Activated T-cell treated with anti-CD3 and anti-CD28 coated beads, Interleukin-2, amount 50 U/mL, for 24 hours (primary cell): ENCODE measurements around the gene ATP6V1C2.

Experiments used
- DNase-seq: peaks from one replicate; pipeline ENCODE4 v3.0.0-alpha.2; 2020
- H3K27ac Mint-ChIP-seq: 2 replicates; pipeline ENCODE4 v1.8.0; 2020; ENCODE audit warnings: mild to moderate bottlenecking, mixed read lengths
- H3K27me3 Mint-ChIP-seq: 2 replicates; pipeline ENCODE4 v1.8.0; 2020; ENCODE audit warnings: mixed read lengths
- H3K36me3 Mint-ChIP-seq: 2 replicates; pipeline ENCODE4 v1.8.0; 2020; ENCODE audit warnings: low read depth, mixed read lengths
- H3K4me1 Mint-ChIP-seq: 2 replicates; pipeline ENCODE4 v1.8.0; 2020; ENCODE audit warnings: low read depth, mixed read lengths
- H3K4me3 Mint-ChIP-seq: 2 replicates; pipeline ENCODE4 v1.8.0; 2020; ENCODE audit warnings: mild to moderate bottlenecking, moderate library complexity, mixed read lengths
- H3K9me3 Mint-ChIP-seq: 2 replicates; pipeline ENCODE4 v1.8.0; 2020; ENCODE audit warnings: mixed read lengths

The ATP6V1C2 gene

GRCh38 chr2:10712185-10712809, 9.1 kb upstream of the ATP6V1C2 start:
- H3K27ac Mint-ChIP-seq: no peak overlapping the region
- no peaks in the 10 kb centered on the region for H3K36me3 Mint-ChIP-seq
- no peaks in the 10 kb centered on the region for H3K9me3 Mint-ChIP-seq
- DNase-seq: no peak
- peaks cover 5% of the 10 kb centered on the region for H3K4me1 Mint-ChIP-seq
- peaks cover 29% of the 10 kb centered on the region for H3K27me3 Mint-ChIP-seq
- H3K4me3 Mint-ChIP-seq: no peak overlapping the region

- peaks cover 11% of the 10 kb centered on the region for H3K4me1 Mint-ChIP-seq
- no peaks in the 10 kb centered on the region for H3K9me3 Mint-ChIP-seq
- no peak overlapping the region for H3K4me3 Mint-ChIP-seq
- H3K36me3 Mint-ChIP-seq: no peaks in the 10 kb centered on the region
- H3K27ac Mint-ChIP-seq: no peak overlapping the region
- peaks cover 31% of the 10 kb centered on the region for H3K27me3 Mint-ChIP-seq
- no peak for DNase-seq
Observed at GRCh38 chr2:10716581-10716980, 4.8 kb upstream of the ATP6V1C2 start.

GRCh38 chr2:10717628-10718027, 3.8 kb upstream of the ATP6V1C2 start:
- Mint-ChIP-seq H3K27me3 (peaks cover 42% of the 10 kb centered on the region), H3K4me1 (peaks cover 9% of the 10 kb centered on the region), H3K36me3 (no peaks in the 10 kb centered on the region), H3K4me3 (no peak overlapping the region), H3K9me3 (no peaks in the 10 kb centered on the region), H3K27ac (no peak overlapping the region)
- DNase-seq: no peak

DNA sequence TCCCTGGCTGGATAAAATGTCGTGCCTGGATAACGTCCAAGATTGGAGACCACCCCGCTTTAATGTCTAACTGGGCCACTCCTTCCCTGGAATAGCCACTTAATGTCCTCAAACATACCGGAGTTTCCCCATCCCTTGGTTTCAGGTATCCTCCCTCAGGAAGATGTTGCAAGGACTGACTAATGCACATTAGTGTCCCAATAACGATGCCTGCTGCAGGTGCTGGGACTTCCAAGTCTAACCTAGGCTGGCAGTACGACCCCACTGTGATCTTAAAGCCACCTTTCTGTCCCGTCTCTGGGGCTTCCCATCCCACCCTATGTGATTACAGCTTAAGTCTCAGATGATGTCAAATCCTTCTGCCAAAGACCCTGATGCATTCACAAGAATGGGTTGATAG, 1.1 kb upstream of the ATP6V1C2 start:
- DNase-seq: no peak
- Mint-ChIP-seq H3K27me3 (peaks cover 61% of the 10 kb centered on the region), H3K4me3 (no peak overlapping the region), H3K4me1 (peaks cover 11% of the 10 kb centered on the region), H3K9me3 (no peaks in the 10 kb centered on the region), H3K27ac (no peak overlapping the region), H3K36me3 (no peaks in the 10 kb centered on the region)

DNA sequence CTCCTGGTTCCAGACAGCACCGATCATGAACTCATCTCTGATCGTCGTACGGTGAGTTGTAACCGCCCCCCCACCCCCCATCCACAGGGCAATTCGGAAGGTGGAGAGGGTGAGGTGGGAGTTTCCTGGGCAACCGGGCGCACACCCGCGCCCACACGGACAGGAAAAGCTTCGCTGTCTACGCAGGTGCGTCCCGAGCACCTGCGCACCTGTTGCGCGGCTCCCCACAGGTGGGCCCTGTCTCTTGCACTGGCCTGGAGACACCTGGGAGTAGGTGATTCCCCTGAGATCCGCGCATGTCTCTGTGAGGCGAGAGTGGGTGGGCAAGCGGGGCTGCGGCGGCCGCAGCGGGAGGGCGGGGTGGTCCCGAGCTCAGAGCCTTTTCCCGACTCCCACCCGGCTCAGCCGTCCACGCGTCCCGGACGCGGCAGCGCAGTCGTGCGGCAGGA, 459 bp upstream of the ATP6V1C2 start:
- Mint-ChIP-seq H3K9me3 (no peaks in the 10 kb centered on the region), H3K4me3 (peak overlapping the region; percentile 40), H3K27me3 (peaks cover 67% of the 10 kb centered on the region), H3K4me1 (peaks cover 11% of the 10 kb centered on the region), H3K27ac (no peak overlapping the region), H3K36me3 (no peaks in the 10 kb centered on the region)
- no peak for DNase-seq

DNA sequence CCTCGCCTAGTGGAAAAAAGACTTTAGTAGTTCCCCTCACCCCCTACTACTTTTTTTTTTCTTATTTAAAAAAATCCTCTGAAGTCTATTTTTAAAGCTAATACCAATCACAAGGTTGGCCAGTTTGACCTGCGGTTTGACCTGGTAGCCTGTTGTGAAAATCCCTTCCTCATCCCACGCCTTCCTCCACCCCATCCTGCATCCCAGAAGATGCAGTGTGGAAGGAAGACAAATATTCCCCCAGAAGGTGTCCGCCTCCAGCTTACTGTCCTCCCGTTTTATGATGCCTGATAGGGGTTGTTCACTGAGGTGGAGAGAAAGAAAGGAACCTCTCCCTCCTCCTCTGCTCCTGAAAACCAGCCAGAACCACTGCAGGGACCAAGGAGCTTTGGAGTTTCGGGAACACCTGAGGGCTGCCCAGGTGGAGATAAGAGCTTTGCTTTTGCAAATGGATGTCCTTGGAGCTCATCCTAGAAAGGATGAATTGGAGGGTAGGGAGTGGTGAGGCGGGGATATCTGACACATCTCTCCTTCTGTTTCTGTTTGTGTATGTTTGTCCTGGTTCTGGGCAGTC, 909 bp downstream of the ATP6V1C2 start:
- Mint-ChIP-seq H3K4me3 (peak overlapping the region; percentile 64), H3K27ac (no peak overlapping the region), H3K9me3 (no peaks in the 10 kb centered on the region), H3K36me3 (no peaks in the 10 kb centered on the region), H3K4me1 (peaks cover 11% of the 10 kb centered on the region), H3K27me3 (peaks cover 74% of the 10 kb centered on the region)
- DNase-seq: no peak

GRCh38 chr2:10732924-10733565, 11.6 kb downstream of the ATP6V1C2 start:
- DNase-seq: no peak
- Mint-ChIP-seq H3K27me3 (no peaks in the 10 kb centered on the region), H3K27ac (no peak overlapping the region), H3K36me3 (no peaks in the 10 kb centered on the region), H3K4me3 (no peak overlapping the region), H3K9me3 (no peaks in the 10 kb centered on the region), H3K4me1 (no peaks in the 10 kb centered on the region)

DNA sequence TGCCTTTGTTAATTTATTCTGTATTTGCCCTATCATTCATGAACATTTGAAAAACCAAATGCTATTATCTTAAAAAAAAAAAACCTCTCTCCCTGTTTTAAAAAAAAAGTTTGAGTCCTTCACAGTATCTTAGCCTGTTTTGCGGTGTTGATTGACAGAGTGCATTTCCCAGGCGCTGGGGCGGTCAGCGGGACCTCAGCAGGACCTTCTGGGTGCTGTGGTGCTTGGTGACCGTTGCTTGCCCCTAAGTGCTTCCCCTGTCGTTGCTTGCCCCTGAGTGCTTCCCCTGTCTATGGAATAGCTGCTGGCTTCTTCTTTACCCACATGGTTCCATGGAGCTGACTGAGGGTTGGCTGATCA, 12.1 kb downstream of the ATP6V1C2 start:
- DNase-seq: no peak
- no peaks in the 10 kb centered on the region for H3K9me3 Mint-ChIP-seq
- no peak overlapping the region for H3K27ac Mint-ChIP-seq
- H3K4me1 Mint-ChIP-seq: no peaks in the 10 kb centered on the region
- H3K4me3 Mint-ChIP-seq: no peak overlapping the region
- no peaks in the 10 kb centered on the region for H3K27me3 Mint-ChIP-seq
- no peaks in the 10 kb centered on the region for H3K36me3 Mint-ChIP-seq

- no peak overlapping the region for H3K27ac Mint-ChIP-seq
- no peaks in the 10 kb centered on the region for H3K4me1 Mint-ChIP-seq
- H3K27me3 Mint-ChIP-seq: no peaks in the 10 kb centered on the region
- no peaks in the 10 kb centered on the region for H3K9me3 Mint-ChIP-seq
- no peaks in the 10 kb centered on the region for H3K36me3 Mint-ChIP-seq
- no peak for DNase-seq
- no peak overlapping the region for H3K4me3 Mint-ChIP-seq
Observed at GRCh38 chr2:10733980-10734379, 12.6 kb downstream of the ATP6V1C2 start.

DNA sequence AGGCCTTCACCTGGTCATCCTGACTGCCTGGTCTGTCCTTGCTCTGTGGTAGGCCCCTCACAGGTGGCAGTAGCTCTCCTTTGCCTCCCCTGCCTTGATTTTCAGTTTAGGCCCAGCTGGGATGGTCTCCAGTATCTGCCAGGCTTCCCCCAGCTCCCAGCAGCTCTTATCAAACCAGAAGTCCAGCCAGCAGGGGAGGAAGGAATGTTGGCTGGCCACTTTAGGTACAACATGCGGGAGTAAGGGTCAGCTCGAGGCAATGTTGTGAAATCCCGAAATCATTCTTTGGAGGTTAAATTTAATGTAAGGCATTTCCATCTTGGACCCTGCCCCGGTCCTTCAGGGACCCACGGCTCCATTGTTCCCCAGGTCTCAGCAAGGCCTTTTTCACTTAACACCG, 16.8 kb downstream of the ATP6V1C2 start:
- Mint-ChIP-seq H3K27ac (no peak overlapping the region), H3K27me3 (no peaks in the 10 kb centered on the region), H3K9me3 (no peaks in the 10 kb centered on the region), H3K36me3 (no peaks in the 10 kb centered on the region), H3K4me1 (peaks cover 1% of the 10 kb centered on the region), H3K4me3 (no peak overlapping the region)
- no peak for DNase-seq

GRCh38 chr2:10740226-10740625, 18.8 kb downstream of the ATP6V1C2 start:
- DNase-seq: no peak
- Mint-ChIP-seq H3K36me3 (no peaks in the 10 kb centered on the region), H3K27me3 (no peaks in the 10 kb centered on the region), H3K4me3 (no peak overlapping the region), H3K9me3 (no peaks in the 10 kb centered on the region), H3K27ac (no peak overlapping the region), H3K4me1 (peaks cover 3% of the 10 kb centered on the region)

DNA sequence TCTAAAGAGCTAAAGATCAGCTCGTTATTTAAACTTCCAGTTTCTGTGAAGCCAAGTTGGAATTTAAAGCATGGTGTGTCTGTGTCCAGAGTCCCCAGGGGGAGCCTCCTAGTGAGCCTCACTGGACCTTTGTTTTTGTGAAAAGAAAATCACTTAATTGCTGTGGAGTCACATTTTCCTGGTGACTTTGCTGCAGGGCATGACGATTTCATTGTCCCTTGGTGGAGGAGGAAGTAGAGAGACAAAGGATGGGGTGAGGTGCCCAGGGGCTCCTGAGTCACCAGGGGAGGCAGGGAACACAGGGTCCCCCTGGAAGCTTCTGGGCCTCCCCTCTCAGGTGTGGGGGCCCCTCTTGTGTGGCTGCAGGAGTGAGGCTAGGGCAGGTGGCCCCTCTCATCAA, 19.7 kb downstream of the ATP6V1C2 start:
- Mint-ChIP-seq H3K27me3 (no peaks in the 10 kb centered on the region), H3K9me3 (no peaks in the 10 kb centered on the region), H3K4me3 (no peak overlapping the region), H3K27ac (no peak overlapping the region), H3K36me3 (no peaks in the 10 kb centered on the region), H3K4me1 (peaks cover 10% of the 10 kb centered on the region)
- DNase-seq: no peak

DNA sequence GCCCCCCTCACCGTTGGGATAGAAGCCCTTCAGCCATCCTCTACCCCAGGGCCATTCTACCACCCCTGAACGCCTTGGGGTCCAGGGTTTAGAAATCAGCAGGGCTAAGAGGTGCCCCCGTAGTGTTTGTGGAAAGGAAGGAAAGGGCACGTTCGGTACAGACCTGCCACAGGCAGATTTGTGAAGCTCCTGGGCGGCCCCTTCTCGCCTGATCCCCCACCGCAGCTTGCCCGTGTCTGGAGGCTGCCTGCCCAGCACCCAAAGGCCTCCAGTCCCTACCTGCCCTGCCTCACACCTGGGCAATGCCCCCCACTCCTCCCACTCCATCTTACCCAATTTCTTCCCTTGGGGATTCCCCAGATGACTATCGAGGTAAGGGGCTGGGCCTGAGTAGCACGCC, 21.2 kb downstream of the ATP6V1C2 start:
- Mint-ChIP-seq H3K36me3 (no peaks in the 10 kb centered on the region), H3K27ac (no peak overlapping the region), H3K9me3 (no peaks in the 10 kb centered on the region), H3K4me3 (no peak overlapping the region), H3K4me1 (peaks cover 14% of the 10 kb centered on the region), H3K27me3 (peaks cover 2% of the 10 kb centered on the region)
- DNase-seq: no peak

DNA sequence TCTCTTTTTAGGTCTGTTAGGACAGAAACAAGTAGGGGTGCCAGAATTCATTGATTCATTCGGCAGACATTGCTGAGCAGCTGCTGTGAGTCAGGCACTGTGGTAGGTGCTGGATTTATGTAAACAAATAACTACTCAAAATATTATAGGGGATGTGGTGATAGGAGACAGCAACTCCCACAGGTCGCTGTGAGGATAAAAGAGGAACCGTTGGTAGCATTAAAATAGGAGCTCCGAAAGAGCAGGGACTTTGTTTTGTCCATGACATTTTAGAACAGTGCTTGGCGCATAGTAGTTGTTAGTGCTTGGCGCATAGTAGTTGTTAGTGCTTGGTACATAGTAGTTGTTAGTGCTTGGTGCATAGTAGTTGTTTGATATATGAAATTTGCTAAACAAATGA, 29.2 kb downstream of the ATP6V1C2 start:
- Mint-ChIP-seq H3K27ac (no peak overlapping the region), H3K9me3 (no peaks in the 10 kb centered on the region), H3K4me1 (peaks cover 7% of the 10 kb centered on the region)

GRCh38 chr2:10752236-10752635, 30.8 kb downstream of the ATP6V1C2 start:
- Mint-ChIP-seq H3K9me3 (no peaks in the 10 kb centered on the region), H3K4me3 (no peak overlapping the region), H3K27ac (no peak overlapping the region), H3K36me3 (no peaks in the 10 kb centered on the region), H3K27me3 (peaks cover under 1% of the 10 kb centered on the region), H3K4me1 (peaks cover 2% of the 10 kb centered on the region)
- DNase-seq: no peak

More for the DNA sequence above, 29.2 kb downstream of the ATP6V1C2 start:
- Mint-ChIP-seq H3K36me3 (no peaks in the 10 kb centered on the region), H3K4me3 (no peak overlapping the region), H3K27me3 (peaks cover 2% of the 10 kb centered on the region)
- DNase-seq: no peak
